Motor neuron (in vitro differentiated cells): ENCODE results near the gene KIF25. TPM values are rescaled to one million over a fixed set of nuclear protein-coding genes. Genes with fewer than 3 reads are reported as not detected.

Experiments
- ATAC-seq, 8 experiments: fragments of 200-7000 bp; cut with Tn5 transposase; replicated peaks in 6 of 8; 2 replicates each; pipeline ENCODE4 v1.8.0; 2021; ENCODE audit warnings: mild to moderate bottlenecking in 8 of 8, moderate library complexity in 8 of 8
- H3K27ac ChIP-seq, 2 donors: fragments of 250-450 bp; sonication (Bioruptor Pico); 2 replicates each; pipeline ENCODE4 v1.9.0; 2021; ENCODE audit warnings: antibody characterized with exemption in 2 of 2, mild to moderate bottlenecking in 2 of 2, moderate library complexity in 1 of 2
- H3K4me1 ChIP-seq, 2 donors: fragments of 250-450 bp; sonication (Bioruptor Pico); replicated peaks in 1 of 2; 2 replicates each; pipeline ENCODE4 v1.6.1; 2021; ENCODE audit warnings: antibody characterized with exemption in 2 of 2, mild to moderate bottlenecking in 2 of 2, moderate library complexity in 1 of 2
- H3K4me3 ChIP-seq, 5 donors: fragments of 250-450 bp; sonication (Bioruptor Pico); 2 replicates each; pipeline ENCODE4 v1.9.0; 2021; ENCODE audit warnings: antibody characterized with exemption in 5 of 5, mild to moderate bottlenecking in 5 of 5, moderate library complexity in 4 of 5
- WGBS, 10 experiments: fragments of 450-650 bp; shearing (Covaris generic); methylation state at CpG; one replicate each; pipeline ENCODE4 v1.0.0; 2022; 5-methylcytosine and 5-hydroxymethylcytosine counted together
- in situ Hi-C, 9 experiments: fragments of 400-800 bp; cut with MboI; loops; one replicate each; pipeline ENCODE4 v1.15.0; 2021; ENCODE audit warnings: low sequenced_read_pairs in 9 of 9, low pct_unique_long_range_greater_than_20kb in 2 of 9; ENCODE audit not compliant: unreplicated experiment in 9 of 9
- total RNA-seq, 8 experiments: library from RNA; unstranded; fragments of 300-600 nt; gene quantifications; 2 replicates each; pipeline versions ENCODE4 v1.2.3 to v1.2.4, GENCODE V29; 2022

The KIF25 gene
- total RNA-seq, 8 experiments from 2014 or later = 0.38 to 1.2 (median 0.64) TPM; not detected in 5

DNA sequence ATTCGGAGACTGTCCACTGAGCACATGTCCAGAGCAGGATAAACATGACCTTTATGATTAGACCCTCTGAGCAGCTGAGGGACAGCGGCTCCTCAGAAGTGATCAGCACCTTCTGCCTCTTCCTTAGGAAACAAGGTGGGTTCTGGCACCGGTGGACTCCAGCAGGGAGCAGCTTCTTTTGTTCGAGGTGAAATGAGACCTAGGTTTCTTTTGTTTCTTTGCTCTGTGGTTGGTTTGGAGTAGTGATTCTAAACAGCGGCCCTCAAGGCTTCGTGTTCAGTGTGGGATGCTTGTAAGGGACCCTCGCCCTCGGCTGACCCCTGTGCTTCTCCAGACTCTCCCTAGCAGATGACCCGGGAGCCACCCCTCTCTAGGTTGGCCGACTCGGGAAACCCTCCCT is 96.2 kb downstream of the KIF25 start:
- 63 to 100% (median 80%) methylated on average over 1 to 6 of the region's 11 CpGs; no CpG with 5 or more reads in 1 of the 10 experiments for WGBS, 10 experiments
- Histone ChIP-seq H3K27ac (no peak overlapping the region), H3K4me1 (peaks cover 2 to 17% of the 10 kb centered on the region in 2 donors), H3K4me3 (no peak overlapping the region)
- no peak for ATAC-seq
- in situ Hi-C loops = no loop called here

Other genes starting within 250 kb of the KIF25 start
- 100 to 1,000 TPM in 4 of 8 experiments, 10 to 100 TPM in 4; 18.1 to 161 (median 103) TPM for gene AFDN, start 170.8 kb upstream of the KIF25 start, total RNA-seq
- 1 to 10 TPM in 1 of 8 experiments, under 1 TPM in 6, not detected in 1; 0.11 to 1.0 (median 0.18) TPM for gene FRMD1, start 81.5 kb downstream of the KIF25 start, total RNA-seq